Neural cell (in vitro differentiated cells): ENCODE results near the gene MRPL58.

Experiments used
- EP300 ChIP-seq: fragments of 450-650 bp; conservative IDR thresholded peaks from 2 replicates; pipeline ENCODE4 v1.6.1; 2014; ENCODE audit warnings: antibody characterized with exemption, mild to moderate bottlenecking, moderate library complexity; ENCODE audit not compliant: poor library complexity, severe bottlenecking
- EZH2 ChIP-seq: fragments of 200-600, 300-800 bp; shearing (Covaris generic), sonication (generic); IDR thresholded peaks from 2 replicates; pipeline ENCODE4 v1.6.1; 2014; ENCODE audit warnings: antibody characterized with exemption, low read length, borderline replicate concordance, mild to moderate bottlenecking; ENCODE audit not compliant: insufficient read depth, poor library complexity, severe bottlenecking
- MXI1 ChIP-seq: fragments of 450-650 bp; conservative IDR thresholded peaks from 2 replicates; pipeline ENCODE4 v1.6.1; 2014; ENCODE audit warnings: antibody characterized with exemption, mild to moderate bottlenecking; ENCODE audit not compliant: poor library complexity, severe bottlenecking
- POLR2AphosphoS5 ChIP-seq: IDR thresholded peaks from 2 replicates; pipeline ENCODE4 v1.6.1; 2012
- RAD21 ChIP-seq: fragments of 450-650 bp; conservative IDR thresholded peaks from 2 replicates; pipeline ENCODE4 v1.6.1; 2014; ENCODE audit warnings: antibody characterized with exemption, mild to moderate bottlenecking, moderate library complexity
- SMC3 ChIP-seq: fragments of 450-650 bp; conservative IDR thresholded peaks from 2 replicates; pipeline ENCODE4 v1.6.1; 2014; ENCODE audit warnings: antibody characterized with exemption, mild to moderate bottlenecking, moderate library complexity; ENCODE audit not compliant: poor library complexity
- TAF1 ChIP-seq: IDR thresholded peaks from 2 replicates; pipeline ENCODE4 v1.6.1; 2012; ENCODE audit warnings: low read depth
- TF ChIP-seq, protein P1 (sequence below): fragments of 450-650 bp; IDR thresholded peaks from 2 replicates; pipeline ENCODE4 v1.5.1; 2014; ENCODE audit warnings: antibody characterized with exemption, mild to moderate bottlenecking, moderate library complexity; ENCODE audit not compliant: poor library complexity, severe bottlenecking
- TF ChIP-seq, protein P2 (sequence below): IDR thresholded peaks from 2 replicates; pipeline ENCODE4 v1.6.1; 2012; ENCODE audit warnings: borderline replicate concordance

DNA sequence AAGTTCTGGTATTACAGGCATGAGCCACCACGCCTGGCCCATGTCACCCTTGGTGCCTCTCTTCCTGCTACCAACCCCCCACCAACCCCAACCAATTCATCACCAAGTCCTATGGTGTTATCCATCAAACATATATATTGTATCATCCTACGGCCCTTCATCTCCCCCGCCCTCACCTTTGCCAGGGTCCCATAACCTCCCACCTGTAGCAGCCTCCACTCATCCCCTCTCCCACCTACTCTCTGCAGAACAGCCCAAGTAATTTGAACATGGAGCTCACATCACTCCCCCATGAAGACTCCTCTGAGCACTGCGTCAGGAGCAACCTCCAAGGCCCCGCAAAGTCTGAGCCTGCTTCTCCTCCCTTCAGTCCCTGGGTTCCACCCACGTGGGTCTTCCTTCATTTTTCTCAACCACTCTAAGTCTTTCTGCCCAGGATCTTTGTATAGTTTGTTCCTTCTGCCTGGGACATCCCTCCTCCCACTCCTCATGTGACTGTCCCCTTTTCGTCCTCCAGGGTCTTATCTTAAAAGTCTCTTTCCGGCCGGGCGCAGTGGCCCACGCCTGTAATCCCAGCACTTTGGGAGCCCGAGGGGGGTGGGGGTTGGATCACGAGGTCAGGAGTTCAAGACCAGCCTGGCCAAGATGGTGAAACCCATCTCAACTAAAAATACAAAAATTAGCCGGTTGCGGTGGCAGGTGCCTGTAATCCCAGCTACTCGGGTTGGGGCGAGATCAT is 32.9 kb upstream of the MRPL58 start:
- TF ChIP-seq, protein P1, sequence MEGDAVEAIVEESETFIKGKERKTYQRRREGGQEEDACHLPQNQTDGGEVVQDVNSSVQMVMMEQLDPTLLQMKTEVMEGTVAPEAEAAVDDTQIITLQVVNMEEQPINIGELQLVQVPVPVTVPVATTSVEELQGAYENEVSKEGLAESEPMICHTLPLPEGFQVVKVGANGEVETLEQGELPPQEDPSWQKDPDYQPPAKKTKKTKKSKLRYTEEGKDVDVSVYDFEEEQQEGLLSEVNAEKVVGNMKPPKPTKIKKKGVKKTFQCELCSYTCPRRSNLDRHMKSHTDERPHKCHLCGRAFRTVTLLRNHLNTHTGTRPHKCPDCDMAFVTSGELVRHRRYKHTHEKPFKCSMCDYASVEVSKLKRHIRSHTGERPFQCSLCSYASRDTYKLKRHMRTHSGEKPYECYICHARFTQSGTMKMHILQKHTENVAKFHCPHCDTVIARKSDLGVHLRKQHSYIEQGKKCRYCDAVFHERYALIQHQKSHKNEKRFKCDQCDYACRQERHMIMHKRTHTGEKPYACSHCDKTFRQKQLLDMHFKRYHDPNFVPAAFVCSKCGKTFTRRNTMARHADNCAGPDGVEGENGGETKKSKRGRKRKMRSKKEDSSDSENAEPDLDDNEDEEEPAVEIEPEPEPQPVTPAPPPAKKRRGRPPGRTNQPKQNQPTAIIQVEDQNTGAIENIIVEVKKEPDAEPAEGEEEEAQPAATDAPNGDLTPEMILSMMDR, result no peak
- TF ChIP-seq POLR2AphosphoS5 (no peak), RAD21 (no peak), EP300 (no peak), TAF1 (no peak), EZH2 (no peak), MXI1 (no peak), SMC3 (no peak)
- TF ChIP-seq, protein P2, sequence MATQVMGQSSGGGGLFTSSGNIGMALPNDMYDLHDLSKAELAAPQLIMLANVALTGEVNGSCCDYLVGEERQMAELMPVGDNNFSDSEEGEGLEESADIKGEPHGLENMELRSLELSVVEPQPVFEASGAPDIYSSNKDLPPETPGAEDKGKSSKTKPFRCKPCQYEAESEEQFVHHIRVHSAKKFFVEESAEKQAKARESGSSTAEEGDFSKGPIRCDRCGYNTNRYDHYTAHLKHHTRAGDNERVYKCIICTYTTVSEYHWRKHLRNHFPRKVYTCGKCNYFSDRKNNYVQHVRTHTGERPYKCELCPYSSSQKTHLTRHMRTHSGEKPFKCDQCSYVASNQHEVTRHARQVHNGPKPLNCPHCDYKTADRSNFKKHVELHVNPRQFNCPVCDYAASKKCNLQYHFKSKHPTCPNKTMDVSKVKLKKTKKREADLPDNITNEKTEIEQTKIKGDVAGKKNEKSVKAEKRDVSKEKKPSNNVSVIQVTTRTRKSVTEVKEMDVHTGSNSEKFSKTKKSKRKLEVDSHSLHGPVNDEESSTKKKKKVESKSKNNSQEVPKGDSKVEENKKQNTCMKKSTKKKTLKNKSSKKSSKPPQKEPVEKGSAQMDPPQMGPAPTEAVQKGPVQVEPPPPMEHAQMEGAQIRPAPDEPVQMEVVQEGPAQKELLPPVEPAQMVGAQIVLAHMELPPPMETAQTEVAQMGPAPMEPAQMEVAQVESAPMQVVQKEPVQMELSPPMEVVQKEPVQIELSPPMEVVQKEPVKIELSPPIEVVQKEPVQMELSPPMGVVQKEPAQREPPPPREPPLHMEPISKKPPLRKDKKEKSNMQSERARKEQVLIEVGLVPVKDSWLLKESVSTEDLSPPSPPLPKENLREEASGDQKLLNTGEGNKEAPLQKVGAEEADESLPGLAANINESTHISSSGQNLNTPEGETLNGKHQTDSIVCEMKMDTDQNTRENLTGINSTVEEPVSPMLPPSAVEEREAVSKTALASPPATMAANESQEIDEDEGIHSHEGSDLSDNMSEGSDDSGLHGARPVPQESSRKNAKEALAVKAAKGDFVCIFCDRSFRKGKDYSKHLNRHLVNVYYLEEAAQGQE, result no peak
